GM19324 (cell line): ENCODE results near the gene FBXL16.

Experiments
- ATAC-seq: cut with Tn5 transposase; IDR thresholded peaks from one replicate; pipeline ENCODE4 v1.9.1; 2021; ENCODE audit warnings: mild to moderate bottlenecking, moderate library complexity; ENCODE audit not compliant: unreplicated experiment, low FRiP score

The FBXL16 gene

DNA sequence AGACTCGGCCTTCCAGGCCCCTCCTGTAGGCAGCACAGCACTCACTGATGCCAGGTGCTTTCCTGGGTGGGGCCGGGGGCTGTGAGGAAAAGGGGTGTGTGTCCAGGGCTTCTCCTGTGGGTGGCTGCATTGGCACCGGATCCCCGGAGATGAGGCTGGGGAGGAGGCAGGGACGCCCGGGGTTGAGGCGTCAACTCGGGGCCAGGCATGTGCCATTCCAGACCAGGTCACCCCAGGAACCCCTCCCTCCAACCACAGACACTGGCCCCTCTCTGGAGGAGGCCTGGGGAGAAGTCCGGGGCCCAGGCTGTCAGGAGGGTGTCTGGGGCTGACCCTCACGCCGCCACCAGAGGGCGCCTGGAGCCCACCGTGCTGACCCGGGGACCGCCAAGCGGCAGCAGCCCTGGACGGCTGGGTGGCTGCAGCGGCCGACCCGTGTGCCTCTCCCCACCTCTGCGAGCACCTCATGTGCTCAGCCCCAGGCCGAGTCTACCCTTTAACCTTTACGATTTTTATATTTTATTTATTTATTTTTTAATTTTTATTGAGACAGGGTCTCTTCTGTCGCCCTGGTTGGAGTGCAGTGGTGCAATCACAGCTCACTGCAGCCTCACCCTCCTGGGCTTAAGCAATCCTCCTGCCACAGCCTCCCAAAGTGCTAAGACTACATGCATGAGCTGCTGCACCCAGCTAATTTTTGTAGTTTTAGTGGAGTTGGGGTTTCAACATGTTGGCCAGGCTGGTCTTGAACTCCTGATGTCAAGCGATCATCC, 6.1 kb upstream of the FBXL16 start:
- no peak for ATAC-seq

GRCh38 chr16:711084-711483, 5.5 kb upstream of the FBXL16 start:
- ATAC-seq, result no peak

GRCh38 chr16:710500-711075, 5.0 kb upstream of the FBXL16 start:
- no peak for ATAC-seq

DNA sequence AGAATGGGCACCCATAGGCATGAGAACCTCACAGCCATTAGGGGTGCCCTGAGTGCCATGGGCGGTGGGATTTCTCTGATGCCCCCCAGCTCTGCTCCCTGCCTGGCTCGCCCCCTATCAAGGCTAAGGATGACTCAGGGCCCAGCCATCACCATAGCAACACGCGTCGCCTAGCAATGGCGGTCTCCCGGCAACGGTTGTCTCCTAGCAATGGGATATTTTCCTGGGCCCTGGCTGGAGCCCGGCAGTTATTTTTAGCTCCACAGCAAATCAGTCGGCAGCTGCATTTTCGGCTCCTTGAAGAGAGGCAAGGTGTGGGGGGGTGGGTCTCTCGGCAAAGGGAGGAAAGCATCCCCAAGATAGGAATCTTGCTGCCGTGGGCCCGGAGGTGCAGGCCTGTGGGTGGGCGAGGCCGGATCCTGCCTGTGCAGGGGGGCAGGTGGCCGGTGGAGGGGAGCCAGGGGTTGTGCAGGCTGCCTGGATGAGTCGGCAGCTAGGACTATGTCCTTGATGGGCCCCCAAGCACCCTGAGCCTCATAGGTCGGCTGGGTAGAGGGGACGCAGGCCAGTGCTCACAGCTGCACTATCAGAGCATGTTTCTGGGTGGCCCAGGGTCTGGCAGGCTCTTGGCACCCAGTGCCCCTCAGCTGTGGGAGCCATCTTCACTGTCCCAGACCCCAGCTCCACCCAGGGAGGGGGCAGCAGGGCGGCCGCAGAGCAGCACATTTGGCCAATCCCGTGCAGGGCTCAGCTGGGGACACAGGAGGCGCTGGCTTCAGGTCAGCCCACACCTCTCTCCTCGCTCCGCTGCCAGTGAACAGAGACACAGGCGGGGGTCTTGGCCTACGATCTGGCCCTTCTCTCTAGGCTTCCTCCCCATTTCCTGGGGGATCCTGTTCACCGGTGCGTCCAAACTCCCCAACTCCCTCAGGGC, 4.2 kb upstream of the FBXL16 start:
- no peak for ATAC-seq

GRCh38 chr16:708959-709358, 3.4 kb upstream of the FBXL16 start:
- ATAC-seq, result no peak

GRCh38 chr16:708019-708418, 2.4 kb upstream of the FBXL16 start:
- no peak for ATAC-seq

DNA sequence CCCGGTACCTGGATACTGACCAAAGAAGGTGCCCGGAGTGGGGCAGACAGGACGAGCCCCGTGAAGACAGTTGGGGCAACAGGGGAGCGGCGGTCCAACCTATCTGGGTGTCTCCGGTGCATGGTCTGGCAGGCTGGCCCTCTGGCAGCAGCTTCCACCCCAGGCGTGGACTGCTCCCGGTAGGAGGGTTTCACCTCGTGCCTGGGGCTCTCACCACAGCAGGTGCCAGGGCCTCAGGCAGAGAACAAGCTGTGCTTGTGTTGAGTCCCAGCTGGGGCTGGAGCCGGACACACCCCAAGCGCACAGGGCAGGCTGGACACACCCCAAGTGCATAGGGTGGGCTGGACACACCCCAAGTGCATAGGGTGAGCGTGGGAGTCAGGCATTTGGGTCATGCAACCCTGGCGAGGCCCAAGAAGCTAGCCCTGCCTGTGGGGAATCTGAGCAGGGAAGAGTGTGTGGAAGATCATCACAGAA, 1.5 kb upstream of the FBXL16 start:
- no peak for ATAC-seq

DNA sequence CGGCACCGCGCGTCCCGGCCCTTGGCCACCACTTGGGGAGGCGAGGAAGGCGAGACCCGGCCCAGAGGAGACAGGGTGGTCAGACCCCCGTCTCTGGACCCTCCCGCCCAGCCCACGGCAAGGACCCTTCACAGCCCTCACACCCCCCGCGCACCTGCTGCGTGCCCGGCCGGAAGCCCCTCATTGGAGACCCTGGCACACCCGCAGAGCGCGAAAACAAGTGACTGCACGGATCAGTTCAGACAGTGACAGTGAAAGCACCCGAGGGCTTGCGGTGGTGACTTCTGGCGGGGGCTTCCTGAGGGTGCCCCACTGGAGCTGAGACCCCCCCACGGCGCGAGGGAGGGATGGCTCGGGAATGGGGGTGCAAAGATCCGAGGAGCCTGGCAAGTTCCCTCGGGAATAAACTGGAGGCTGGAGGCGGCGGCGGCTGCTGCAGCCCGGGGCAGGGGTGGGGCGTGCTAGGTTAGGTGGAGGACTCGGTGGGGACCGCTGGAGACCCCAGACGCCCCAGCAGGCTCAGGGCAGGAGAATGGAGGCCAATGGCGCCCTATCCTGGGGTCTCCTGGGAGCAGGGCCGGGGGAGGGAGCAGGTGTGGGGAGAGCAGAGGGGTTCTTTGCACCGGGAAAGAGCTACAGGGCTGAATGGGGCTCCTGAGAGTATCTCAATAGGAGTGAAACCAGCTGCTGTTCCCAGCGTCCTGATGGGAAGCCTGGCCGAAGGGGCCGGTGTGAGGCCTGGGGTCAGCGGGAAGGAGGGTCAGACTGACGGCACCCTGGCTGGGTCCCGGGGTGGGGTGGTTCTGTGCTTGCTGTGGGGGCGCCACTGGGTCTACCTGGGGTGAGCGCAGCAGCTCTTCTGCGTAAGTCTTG, 824 bp upstream of the FBXL16 start:
- no peak for ATAC-seq

GRCh38 chr16:704552-705380, 835 bp downstream of the FBXL16 start:
- no peak for ATAC-seq

DNA sequence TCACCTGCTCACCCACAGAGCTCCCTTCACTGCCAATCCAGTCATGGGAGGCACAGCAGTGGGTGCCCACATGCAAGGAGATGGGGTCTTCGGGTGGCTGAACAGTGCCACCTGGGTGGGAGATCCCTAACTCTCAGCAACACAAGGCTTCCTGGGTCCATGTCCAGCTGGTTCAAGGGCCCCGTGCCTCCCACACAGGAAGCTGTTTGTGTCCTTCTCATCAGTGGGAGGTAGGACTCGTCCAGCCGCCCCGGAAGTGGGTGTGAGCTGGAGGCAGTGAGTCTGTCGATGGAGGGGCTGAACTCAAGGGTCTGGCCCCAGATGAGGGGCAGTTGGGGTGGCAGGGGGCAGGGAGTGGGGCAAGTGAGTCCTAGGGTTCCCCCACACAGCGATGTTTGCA, 1.6 kb downstream of the FBXL16 start:
- no peak for ATAC-seq

DNA sequence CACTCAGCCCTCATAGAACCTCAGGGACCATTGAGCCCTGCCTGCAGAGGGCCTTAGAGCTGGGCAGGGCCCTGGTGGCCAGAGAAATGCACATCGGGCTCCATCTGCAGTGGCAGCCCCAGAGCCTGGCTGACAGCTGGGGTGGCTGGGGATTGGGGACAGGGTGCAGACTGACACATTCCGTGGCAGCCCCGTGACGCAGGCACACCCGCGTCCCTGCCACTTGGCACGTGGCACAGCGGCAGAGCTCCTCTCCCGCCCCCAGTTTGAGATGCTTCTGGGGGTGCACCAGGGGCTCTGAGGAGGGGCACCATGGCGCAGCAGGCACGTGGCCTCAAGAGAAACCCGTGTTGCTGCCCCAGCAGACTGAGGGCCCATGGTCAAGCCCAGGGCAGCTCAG, 2.2 kb downstream of the FBXL16 start:
- ATAC-seq, result no peak

- ATAC-seq, result no peak
Measured at GRCh38 chr16:702341-702740, 3.3 kb downstream of the FBXL16 start.

- no peak for ATAC-seq
Measured at GRCh38 chr16:700684-701584, 4.7 kb downstream of the FBXL16 start.

GRCh38 chr16:698911-699671, 6.5 kb downstream of the FBXL16 start:
- no peak for ATAC-seq

- ATAC-seq, result no peak
Measured at GRCh38 chr16:695355-696089, 10.1 kb downstream of the FBXL16 start.

DNA sequence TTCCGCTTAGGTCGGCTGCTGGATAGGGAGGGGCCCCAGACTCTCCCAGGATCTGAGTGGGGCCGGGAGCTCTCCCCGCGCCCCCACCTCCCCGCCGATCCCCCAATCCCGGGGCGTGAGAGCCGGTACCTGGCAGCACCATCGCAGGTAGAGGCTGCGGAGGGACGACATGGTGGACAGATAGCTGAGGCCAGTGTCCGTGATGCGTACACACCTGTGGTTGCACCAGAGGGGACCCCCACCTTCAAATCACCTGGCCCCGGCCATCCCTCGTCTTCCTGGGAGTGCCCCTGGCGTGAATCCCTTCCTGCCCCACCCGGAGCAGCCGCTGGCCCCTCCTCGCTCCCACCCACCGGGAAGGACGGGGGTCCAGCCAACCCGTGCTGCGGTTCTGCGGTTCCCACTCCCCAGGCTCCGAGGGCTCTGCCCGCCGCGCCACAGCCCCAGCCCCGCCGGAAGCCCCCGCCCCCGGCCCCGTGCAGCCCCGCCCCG, 10.7 kb downstream of the FBXL16 start:
- ATAC-seq, result no peak
